SW480 (cell line): ENCODE data around the gene WNT7B.
A peak's percentile ranks its signal among the peaks of the same experiment; 100 is the strongest.

Experiments used
- DNase-seq: peaks from one replicate; pipeline ENCODE4 v3.0.0-alpha.2; 2016; ENCODE audit warnings: low spot score

The WNT7B gene

DNA sequence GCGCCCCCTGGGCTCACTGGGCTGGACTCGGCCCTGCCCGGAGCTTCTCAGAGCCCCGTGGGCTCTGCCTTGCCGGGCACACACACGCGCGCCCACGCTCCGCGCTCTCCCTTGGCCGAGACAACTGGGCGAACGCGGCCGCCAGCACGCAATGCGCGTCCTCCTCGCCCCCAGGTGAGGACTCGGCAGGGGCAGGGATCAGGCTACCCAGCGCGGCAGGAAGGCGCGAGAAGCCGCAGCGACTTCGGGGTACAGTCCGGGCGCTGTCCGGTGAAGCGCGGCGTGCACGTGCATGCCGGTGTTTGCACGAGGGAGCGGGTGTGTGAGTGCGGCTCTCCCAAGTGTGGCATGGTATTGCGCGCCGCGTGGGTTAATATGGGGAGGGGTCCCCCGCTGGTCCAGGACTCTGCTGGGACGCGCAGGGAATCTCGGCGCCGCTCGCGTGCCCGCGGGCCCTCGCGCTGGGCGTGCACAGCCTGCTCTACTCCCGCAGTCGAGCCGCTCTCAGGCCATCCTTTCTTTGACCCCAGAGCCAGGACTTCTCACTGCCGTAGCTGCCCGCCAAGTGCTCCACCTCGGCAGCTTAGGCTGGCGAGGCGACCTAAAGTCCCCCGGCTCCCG, 5.4 kb downstream of the WNT7B start:
- no peak for DNase-seq

DNA sequence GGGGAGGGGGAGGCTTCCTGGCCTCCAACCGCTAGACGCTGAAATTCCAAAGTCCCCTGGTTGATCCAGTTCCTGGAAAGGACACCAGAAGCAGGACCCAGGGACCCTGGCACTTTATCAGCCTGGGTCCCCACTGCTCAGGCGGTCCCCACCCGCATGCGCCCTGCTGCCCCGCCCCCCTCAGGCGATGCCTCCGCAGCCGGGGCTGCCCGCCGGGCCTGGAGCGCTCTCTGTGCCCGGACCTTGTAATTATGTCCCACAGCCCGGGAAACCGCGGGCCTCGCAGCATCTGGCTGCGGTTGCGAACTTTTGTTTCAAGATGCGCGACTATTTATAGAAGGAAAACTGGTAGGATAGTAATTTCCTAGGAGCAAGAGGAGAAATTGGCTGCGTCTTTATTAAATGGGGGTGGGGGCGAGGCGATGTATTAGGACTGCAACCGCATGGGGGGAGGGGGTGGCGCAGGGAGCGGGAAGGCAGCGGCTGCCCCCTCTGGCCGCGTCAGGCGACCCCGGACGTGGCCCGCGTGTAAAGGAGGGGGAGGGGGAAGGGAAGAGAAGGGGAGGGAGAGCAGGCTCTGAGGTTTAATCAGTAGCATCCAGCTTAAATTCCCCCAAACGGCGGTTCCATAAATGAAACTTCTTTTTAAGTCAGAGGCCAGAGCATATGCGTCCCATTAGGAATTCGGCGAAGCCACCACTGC, 6.1 kb downstream of the WNT7B start:
- DNase-seq, result peak; percentile 22

DNA sequence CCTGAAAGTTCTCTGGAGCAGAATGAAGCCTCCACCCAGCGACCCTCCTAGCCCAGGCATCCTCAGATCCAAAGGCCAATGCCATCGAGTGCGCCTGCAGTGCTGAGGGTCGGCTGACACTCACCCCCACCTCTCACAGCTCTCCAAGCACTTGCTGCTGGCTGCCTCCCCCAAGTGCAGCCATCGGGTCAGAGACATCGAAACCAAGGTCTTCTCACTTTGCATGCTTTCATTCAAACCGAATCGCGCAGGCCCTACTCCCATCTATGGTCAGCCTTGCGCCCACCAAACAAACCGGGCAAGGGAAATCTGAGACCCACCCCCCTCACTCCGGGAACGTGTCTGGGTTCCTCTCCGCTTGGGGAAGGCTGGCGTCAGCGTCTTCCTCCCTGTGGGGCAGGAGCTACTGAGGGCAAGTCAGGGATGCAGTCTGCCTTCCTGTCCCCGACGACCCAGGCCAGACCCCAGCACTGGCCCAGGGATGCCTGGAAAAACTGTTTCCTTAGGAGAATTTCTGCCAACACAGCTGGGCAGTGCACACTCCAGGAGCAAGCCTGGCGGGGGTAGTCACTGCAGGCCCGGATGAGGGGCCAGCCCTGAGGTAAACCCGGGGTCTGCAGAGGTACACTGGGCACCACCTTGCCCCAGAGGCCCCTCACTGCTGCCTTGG, 7.0 kb downstream of the WNT7B start:
- no peak for DNase-seq

DNA sequence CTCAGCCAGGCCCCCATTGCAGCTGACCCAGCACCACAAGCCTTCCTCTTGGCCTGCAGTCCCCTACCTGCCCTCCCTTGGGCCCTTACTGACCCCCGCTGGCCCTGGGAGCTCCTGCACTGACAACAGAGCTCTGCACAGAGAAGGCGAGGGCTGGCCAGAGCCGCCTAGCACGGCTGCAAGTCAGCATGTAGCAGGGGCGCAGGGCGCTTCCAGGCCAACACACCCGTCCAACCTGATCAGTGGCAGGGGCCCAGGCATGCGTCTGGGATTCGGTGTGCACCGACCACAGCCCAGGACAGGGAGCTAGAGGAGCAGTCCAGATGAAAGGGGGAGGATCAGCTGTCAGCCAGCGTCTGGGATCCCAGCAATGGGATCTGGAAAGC, 7.6 kb downstream of the WNT7B start:
- no peak for DNase-seq

DNA sequence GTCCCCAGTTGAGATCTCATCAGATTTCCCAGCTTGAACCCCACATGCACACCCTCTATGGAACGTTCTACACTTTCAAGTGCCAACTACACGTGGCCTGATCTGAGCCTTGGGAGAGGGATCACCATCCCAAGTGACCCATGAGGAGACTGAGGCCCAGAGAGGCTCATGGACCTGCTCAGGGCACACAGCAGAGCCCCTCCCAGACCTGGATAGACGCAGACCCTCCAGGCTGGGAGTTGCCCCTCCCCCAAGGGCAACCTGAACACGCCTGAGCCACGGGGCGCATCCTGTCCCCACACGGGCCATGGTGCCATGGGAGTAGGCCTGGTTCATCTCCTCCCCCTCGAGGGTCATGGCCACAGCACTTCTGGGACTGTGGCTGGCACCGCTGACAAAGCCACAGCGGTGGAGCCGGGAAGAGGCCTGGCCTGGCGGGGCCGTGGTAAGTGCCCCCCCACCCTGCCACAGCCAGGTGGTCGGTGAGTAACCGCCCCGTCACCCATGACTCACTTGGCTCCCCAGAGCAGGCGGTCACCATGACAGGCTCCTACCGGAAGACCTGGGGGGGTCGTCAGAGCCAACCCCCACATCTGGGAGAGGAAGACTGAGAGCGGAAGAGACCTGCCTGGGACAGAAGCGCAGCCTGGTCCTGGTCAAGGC, 8.1 kb downstream of the WNT7B start:
- DNase-seq, result peak; percentile 41

DNA sequence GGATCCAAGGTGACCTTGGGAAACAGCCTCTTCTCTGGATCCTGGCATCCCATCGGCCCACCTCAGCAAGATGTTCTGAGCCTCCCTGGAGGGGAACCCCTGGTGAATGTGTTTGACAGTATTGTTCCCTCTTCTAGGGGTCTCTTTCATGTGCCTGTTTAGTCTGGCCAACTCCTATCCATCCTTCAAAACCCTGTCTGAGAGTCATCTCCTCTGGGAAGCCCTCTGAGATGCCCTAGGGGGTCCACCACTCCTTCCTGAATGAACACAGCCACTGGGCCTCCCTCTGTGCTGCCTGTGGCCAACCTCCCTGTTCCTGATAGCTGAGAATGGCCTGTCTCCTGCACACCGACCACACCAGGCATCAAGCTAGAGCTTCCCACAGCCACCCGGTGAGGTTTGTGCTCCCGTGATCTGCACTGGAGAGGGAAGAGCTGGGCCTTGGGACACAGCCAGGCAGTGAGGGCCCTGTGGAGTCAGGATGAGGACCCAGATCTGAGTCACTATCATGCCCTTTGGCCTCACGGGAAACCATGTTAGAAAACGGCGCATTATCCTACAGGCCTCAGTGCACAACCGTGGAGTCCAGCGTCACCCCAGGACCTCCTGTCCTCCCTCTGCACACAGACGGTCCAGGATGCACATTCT, 8.8 kb downstream of the WNT7B start:
- DNase-seq, result no peak

DNA sequence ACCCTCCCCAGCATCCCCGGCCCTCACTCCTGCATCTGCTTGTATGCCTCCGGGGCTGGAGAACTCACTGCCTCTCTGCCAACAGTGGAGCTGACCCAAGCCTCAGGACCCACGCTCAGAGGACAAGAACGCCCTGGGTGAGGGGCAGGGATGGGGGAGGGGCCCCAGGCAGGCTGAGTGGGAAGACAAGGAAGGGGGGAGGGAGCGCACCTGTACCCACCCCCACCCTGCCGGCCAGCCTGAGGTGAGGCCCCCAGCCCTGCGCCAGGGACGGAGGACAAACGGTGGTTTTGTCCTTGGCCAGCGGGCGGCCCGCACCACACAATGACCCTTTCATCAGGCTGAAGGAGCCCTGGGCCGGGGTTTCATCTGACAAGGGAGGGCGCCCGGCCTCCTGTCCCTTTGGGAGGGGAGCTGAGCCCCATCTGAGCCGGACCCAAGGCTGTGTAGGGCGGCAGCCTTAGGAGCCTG, 10.0 kb downstream of the WNT7B start:
- no peak for DNase-seq

DNA sequence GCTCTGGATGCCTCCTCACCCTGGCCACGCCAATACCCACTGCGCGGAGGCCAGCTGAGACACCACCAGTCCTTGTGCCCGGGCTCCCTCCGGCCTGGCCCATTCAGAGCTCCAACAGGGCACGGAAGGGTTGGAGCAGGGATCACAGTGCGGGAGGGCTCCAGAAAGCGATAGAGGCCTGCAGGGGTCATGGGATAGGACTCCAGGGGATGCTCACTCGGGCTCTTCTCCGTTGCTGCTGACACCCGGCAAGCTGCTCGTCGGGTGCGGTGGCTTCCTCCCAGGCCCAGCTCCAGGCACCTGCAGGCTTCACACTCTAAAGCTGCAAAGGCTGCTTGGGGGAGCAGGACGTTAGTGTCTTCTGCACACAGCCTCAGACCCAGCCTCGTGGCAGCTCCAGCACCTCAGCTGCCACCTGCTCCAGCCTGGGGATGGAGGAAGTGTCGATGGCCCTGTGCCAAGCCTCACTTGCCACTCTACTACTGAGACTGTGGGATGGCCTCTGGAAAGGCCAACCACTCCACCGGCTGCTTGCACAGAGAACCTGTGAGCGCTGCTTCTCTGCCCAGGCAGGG, 10.6 kb downstream of the WNT7B start:
- DNase-seq, result no peak

DNA sequence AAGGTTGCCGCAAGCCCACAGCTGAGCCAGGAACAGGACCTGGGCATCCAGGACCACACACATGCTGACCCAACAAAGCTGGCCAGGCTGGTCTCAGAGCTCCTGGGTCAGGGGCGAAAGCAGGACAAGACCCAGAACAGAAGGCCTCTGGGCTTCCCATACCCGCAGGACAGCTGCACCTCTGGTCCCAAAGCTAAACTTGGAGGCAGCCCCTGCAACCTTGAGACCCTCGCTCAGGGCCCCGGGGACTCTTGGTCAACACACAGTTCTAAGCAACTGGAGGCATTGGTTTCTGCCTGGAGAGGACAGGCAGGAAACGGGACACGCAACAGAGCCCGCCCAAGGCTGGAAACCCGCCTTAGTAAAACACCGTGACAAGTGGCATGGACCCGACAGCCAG, 11.4 kb downstream of the WNT7B start:
- DNase-seq, result no peak

DNA sequence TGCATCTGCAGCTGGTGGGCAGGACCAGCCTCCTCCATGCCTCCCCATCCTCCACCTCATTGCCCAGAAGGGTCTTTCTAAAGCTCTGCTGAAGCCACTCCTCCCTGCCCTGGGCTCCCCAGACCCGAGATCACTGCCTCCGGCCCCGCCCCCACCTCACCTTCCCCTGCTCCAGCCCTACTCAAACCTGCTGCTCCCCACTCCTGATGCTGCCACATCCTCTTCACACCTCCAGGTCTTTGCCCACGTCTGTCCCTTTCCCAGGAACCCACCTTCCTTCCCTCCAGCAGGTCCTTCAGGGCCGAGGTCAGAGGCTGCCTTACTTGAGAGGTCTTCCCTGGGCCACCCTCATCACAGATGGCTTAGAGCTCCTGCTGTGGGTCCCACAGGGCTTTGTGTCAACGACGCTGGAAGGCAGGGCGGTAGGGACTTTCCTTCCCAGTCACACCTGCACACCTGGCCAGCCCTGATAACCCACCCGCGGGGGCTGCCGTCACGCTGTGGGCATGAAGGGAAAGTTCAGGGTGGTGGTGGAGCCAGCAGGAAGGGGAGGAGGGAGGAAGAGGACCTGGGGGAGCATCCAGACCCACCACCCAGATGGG, 11.9 kb downstream of the WNT7B start:
- DNase-seq, result no peak

DNA sequence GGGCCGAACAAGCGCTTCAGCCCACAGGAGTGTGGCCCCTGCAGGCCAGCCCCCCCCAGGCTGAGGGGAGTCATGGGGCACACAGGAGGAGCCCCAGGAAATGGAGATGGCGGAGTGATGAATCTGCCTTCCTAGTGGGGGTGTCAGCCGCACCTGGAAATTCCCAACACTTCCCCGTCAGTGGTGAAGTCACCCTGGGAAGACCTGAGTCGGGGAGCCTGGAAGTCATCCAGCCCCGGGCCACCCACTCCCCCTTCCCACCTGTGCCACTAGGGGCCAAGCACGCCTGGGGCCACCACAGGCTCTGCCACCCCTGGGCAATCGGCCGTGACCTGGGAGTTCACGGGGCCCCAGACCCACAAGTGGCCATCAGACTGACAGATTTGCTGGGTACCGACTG, 12.6 kb downstream of the WNT7B start:
- no peak for DNase-seq

DNA sequence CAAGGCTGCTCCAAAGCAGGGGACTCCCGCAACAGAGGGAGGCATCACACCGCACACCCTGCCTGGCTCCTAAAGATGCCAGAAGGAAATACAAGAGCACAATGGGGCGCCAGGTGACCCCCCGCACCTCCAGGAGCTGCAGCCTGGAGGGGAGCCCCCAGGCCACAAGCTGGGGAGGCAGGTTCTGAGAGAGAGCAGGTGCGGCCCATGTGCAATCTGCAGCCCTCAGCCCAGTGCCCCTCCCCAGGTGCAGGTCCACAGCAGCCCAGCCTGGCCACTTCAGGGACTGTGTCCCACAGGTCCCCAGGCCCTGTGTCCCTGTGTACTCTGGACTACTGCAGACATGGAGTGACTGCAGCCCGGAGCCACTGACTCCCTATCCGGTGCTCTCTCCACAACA, 13.1 kb downstream of the WNT7B start:
- DNase-seq, result no peak

DNA sequence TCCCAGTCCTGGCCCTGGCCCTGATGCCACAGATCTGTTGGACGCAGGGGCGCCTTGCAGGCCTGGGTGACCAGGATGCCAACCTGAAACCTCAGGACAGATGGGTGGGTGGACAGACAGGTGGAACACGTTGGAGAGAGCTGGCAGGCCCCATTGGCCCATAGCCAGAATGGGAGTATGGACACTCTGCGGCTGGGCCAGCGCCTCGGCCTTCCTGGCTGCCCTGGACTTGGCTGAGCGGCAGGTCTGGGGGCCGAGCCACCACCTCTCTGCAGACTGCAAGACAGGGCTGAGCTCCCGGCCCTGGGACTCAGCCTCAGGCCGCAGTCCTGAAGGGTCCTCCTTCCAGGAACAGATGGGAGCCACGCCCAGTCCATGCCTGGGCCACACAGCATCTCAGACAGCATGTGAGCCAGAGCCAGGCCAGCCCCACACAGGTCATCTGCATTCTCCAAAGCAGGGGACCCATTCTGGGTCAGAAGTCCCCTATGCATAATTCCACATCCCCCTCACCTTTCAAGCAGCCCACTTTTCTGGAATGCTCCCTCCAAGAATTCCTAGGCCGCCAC, 14.1 kb downstream of the WNT7B start:
- DNase-seq, result no peak

DNA sequence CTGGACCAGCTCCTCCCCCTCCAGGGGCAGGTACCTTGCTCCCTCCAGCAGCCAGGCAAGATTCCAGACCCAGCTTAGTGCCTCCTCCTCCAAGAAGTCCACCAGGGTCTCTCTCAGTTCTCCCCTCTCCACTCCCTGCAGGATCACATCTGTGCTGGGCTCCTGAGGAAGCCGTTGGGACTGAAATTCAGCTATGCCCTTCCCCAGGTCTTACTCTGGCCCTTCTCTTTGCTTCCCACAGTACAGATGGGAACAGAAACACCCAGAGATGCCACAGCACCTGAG, 14.6 kb downstream of the WNT7B start:
- DNase-seq, result no peak

DNA sequence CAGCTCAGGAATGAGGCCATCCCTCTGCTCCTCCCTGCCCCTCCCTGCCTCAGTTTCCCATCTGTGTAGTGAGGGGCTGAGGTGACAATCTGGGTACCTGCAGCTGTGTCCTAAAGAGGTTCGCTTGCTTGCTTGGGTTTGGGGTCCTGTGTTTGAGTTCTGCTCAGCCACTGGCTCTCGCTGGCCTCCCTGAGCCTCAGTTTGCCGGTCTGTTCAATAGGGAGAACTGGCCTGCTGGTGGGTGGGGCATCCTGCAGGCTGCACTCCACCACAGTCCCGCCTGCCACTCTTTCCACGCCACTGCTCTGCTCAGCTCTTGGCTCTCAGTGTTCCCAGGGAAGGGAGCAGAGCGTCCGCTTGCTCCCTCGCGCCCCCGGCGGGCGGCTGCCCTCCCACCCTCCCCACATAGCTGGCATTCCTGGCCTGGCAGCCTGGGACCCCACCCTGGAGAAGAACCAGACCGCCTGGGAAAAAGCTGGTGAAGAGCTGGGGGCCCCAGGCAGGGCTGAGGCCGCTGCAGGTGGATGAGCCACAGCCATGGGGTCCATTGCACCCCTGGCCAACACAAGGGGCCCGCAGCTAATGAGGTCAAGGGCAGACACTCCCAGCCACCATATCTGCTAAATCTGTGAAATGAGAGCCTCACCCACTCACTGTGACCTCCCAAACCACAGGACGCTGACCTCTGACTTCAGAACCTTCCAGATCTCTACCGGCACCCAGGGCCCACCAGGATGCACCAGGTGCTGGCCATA, 15.1 kb downstream of the WNT7B start:
- no peak for DNase-seq

DNA sequence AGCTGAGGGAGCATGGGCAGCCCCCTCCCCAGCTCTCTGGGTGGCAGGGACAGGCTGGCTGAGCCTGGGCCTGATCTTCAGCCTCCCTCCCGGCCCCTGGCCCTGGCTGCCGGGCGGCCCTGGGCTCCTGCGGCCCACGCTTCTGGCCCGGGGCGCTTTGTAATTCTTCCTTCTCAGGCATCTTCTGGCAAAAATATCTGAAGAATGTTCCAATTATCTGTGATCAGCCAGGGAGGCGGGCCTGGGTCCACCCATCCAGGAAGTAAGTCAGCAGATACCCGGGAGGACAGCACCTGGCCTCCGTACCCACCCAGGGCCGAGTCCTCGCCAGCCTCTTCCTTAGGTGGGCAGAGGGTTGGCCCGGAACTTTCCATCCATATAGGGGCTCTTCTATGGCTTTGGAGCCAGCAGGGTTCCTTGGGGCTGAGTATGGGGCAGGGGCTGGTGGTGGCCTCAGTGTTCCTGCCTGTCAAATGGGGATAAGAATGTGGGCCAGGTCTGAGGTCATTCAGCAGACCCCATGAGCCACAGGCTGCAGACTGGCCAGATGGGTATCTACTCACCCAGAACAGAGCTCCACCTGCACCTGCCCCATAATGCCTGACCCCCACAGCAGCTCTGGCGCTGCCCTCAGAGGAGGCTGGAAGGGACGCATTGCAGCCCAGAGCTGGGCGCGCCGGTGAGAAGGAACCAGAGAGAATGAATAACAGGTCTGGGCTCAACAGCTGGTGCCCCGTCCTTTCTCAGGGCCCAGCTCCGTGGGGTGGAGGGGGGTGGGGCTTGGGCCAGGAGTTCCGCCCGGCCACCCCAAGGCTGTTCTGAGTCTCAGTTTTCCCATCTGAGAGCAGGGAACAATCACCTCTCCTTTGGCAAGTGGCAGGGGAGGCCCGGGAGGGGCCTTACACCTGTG, 16.2 kb downstream of the WNT7B start:
- no peak for DNase-seq

DNA sequence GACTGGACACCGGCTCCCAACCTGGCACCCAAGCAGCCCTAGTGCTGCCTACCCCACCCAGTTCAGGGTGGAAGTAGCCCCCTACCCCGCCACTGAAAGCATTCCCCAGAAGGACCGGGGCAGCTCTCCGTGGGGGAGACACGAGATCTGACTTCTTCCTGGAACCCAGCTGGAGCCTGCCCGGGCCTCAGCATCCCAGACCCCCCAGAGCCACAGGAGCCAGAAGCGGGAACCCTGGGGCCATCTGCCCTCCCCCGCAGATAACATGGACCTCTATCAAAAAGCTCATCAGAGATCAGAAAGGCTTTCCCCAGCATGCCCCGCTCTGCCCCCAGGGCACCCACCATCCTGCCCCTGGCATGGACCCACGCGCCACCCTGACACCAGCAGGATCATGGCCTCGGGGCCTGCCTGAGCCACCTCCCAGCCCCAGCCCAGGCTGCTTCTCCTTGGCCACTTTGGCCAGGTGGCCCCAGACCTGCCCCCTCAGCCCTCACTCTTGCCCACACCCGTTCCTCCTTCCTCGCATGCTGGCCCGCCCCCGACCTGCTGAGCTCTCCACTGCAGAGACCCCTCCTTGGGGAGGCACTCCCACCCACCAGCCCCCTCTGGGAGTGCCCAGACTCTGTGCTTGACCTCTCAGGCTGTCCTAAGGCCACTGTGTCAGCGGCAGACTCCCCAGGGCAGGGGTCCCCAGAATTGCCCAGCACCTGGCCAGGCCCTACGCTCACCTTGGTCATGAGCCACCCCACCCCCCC, 17.1 kb downstream of the WNT7B start:
- no peak for DNase-seq

DNA sequence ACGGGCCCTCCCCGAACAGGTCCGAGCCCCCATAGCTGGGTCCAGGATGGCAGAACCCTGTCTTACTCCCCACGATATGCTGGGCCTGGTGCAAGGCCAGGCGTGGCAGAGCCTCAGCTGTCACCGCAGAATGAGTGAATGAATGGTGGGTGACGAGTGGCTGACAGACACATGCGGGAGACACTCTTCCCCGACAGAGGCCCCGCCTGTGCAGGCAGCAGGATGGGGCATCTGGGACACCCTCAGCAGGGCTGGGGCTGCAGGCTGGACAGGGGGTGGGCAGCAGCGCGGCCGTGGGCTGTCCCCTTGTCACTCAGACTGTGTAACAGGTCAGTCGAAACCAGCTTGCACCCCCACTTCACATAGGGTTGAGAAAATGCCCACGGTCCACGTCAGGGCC, 18.0 kb downstream of the WNT7B start:
- no peak for DNase-seq

DNA sequence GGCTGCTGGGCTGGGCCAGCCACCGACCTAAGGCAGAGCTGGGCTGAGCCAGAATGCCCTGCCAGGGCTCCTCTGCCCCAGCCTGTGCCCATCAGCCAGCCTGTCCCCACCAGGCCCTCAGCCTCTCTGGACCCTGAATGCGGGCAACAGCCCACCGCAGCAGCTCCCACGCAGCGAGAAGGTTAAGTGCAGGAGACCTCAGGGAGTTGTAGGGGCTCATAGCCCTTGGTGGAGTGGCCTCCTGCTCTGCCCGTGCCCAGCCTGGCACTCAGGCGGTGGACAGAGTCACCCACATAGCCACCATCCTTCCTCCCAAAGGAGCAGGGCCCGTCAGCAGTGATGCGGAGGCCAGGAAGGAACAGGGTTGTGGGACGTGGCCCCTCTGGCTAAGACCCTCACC, 19.1 kb downstream of the WNT7B start:
- no peak for DNase-seq
